T-helper 1 cell treated with Interleukin-12 subunit alpha and Interleukin-12 subunit beta and Interleukin-4 antibody, amounts not matched to agents 30 μg/mL and 1 μg/mL, for 36 hours (primary cell): Measurements from ENCODE around the gene CARMIL1.

Source experiments
- H3K27ac Mint-ChIP-seq: one replicate; pipeline ENCODE4 v1.8.0; 2021; ENCODE audit warnings: mild to moderate bottlenecking, mixed read lengths
- H3K27me3 Mint-ChIP-seq: one replicate; pipeline ENCODE4 v1.8.0; 2021; ENCODE audit warnings: low read depth, mixed read lengths
- H3K36me3 Mint-ChIP-seq: one replicate; pipeline ENCODE4 v1.8.0; 2021; ENCODE audit warnings: low read depth, mixed read lengths
- H3K4me1 Mint-ChIP-seq: one replicate; pipeline ENCODE4 v1.8.0; 2021; ENCODE audit warnings: low read depth, mixed read lengths
- H3K4me3 Mint-ChIP-seq: one replicate; pipeline ENCODE4 v1.8.0; 2021; ENCODE audit warnings: mild to moderate bottlenecking, moderate library complexity, mixed read lengths
- H3K9me3 Mint-ChIP-seq: one replicate; pipeline ENCODE4 v1.8.0; 2021; ENCODE audit warnings: mixed read lengths

The CARMIL1 gene

GRCh38 chr6:25329982-25330381 lies 50.8 kb downstream of the CARMIL1 start:
- Mint-ChIP-seq H3K4me1 (no peaks in the 10 kb centered on the region), H3K27me3 (peaks cover 16% of the 10 kb centered on the region), H3K4me3 (no peak overlapping the region), H3K27ac (no peak overlapping the region), H3K36me3 (no peaks in the 10 kb centered on the region), H3K9me3 (no peaks in the 10 kb centered on the region)

DNA sequence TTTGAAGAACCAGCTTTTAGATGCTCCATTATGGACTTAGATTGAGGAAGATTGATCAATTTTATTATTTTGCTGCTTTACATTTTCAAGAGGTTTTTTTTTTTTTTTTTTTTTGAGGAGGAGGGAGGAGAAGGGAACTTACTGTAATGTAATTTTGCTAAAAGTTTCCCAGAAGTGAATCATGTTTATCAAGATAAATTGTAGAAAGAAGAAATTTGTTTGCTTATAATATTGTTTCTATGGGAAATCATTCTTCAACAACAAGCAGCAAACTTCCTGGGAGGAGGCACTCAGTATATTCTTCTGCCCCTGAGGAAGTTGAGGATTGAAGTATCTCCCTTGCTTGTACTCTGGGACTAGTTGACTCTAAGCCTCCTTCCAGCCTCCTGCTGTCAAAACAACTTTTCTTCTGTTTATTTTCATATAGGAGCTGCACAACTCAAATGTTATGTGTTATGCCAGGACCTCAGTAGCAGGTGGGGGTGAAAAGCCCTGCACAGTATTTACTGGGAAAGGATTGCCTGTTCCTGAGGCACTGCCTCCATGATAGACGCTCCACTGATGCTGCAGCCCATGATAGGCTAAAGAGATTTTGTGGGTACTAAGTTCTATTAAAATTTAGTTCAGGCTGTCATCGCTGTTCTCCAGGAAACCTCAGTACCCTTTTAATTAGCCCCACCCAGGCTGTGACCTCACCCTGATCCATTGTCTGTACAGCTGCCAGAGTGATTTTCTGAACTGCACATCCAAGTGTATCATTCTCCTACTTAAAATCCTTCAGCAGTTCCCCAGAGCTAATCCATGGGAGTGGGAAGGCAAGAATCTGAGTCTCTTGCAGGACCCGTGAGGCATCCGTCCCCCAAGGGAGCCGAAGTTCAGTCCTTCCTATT lies 51.9 kb downstream of the CARMIL1 start:
- H3K4me3 Mint-ChIP-seq, result no peak overlapping the region
- H3K36me3 Mint-ChIP-seq, result no peaks in the 10 kb centered on the region
- H3K4me1 Mint-ChIP-seq, result no peaks in the 10 kb centered on the region
- no peak overlapping the region for H3K27ac Mint-ChIP-seq
- no peaks in the 10 kb centered on the region for H3K9me3 Mint-ChIP-seq
- H3K27me3 Mint-ChIP-seq, result peaks cover 16% of the 10 kb centered on the region

DNA sequence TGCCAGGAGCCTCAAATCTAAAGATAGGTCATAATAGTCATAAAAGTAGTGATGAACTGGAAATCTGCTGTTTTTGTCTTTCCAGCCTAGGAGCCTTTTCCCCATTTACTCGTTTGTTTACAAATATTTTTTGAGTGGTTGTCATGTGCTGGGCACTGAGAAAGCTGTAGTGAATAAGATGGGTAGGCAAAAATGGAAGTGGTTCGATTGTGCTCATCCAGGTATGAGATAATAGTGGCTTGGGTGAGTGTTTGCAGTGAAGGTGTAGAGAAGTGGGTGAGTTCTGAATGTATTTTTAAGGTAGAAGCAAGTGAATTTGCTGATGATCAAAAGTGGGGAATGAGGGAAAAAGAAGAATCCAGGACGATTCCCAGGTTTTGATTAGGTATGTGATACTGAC lies 53.0 kb downstream of the CARMIL1 start:
- Mint-ChIP-seq H3K4me1 (no peaks in the 10 kb centered on the region), H3K4me3 (no peak overlapping the region), H3K27ac (no peak overlapping the region), H3K27me3 (peaks cover 16% of the 10 kb centered on the region), H3K9me3 (no peaks in the 10 kb centered on the region), H3K36me3 (no peaks in the 10 kb centered on the region)

DNA sequence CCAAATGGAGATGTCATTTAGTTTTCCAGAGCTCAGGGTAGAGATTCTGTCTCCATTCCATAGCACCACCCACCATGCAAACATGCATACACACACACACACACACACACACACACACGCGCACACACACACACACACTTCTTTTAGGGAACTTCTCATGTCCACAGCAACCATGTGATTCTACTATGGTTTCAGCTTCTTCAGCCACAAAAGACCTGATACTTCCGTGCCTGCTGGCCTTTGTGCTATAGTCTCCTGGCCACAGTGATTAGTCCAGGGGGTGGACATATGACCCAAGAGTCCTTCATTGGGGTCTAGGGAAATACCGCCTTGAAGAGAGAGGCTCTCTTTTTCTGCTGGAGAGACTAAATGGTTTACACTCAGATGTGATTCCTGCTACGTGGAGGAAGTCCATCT lies 53.5 kb downstream of the CARMIL1 start:
- no peaks in the 10 kb centered on the region for H3K9me3 Mint-ChIP-seq
- H3K4me1 Mint-ChIP-seq, result no peaks in the 10 kb centered on the region
- no peaks in the 10 kb centered on the region for H3K36me3 Mint-ChIP-seq
- no peak overlapping the region for H3K4me3 Mint-ChIP-seq
- no peak overlapping the region for H3K27ac Mint-ChIP-seq
- peaks cover 16% of the 10 kb centered on the region for H3K27me3 Mint-ChIP-seq

DNA sequence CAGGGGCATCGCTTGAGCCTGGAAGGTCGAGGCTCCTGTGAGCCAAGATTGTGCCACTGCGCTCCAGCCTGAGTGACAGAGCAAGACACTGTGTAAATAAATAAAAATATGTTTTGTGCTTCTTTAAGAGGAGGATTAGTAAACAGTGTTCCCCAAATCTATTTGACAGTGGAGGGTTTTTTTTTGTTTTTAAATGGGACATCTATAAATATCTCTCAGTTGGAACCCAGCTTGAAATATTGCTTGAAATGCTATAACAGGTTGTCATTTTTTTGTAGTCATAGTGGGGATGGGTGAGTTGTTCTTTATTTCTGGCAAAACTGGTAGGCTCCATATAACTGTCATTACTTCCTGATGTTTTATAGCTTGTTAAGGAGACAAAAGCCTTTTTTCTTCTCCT lies 54.3 kb downstream of the CARMIL1 start:
- Mint-ChIP-seq H3K36me3 (no peaks in the 10 kb centered on the region), H3K4me3 (no peak overlapping the region), H3K27me3 (peaks cover 16% of the 10 kb centered on the region), H3K9me3 (no peaks in the 10 kb centered on the region), H3K4me1 (no peaks in the 10 kb centered on the region), H3K27ac (no peak overlapping the region)

- no peak overlapping the region for H3K4me3 Mint-ChIP-seq
- H3K27ac Mint-ChIP-seq, result no peak overlapping the region
- no peaks in the 10 kb centered on the region for H3K9me3 Mint-ChIP-seq
- no peaks in the 10 kb centered on the region for H3K36me3 Mint-ChIP-seq
- H3K27me3 Mint-ChIP-seq, result peaks cover 16% of the 10 kb centered on the region
- H3K4me1 Mint-ChIP-seq, result no peaks in the 10 kb centered on the region
These were observed 55.6 kb downstream of the CARMIL1 start for GRCh38 chr6:25334793-25335192.

- Mint-ChIP-seq H3K9me3 (no peaks in the 10 kb centered on the region), H3K4me3 (no peak overlapping the region), H3K27me3 (peaks cover 11% of the 10 kb centered on the region), H3K36me3 (no peaks in the 10 kb centered on the region), H3K4me1 (no peaks in the 10 kb centered on the region), H3K27ac (no peak overlapping the region)
These were observed 57.8 kb downstream of the CARMIL1 start for GRCh38 chr6:25336996-25337395.

- no peak overlapping the region for H3K4me3 Mint-ChIP-seq
- no peak overlapping the region for H3K27ac Mint-ChIP-seq
- H3K9me3 Mint-ChIP-seq, result no peaks in the 10 kb centered on the region
- H3K36me3 Mint-ChIP-seq, result no peaks in the 10 kb centered on the region
- peaks cover 7% of the 10 kb centered on the region for H3K27me3 Mint-ChIP-seq
- H3K4me1 Mint-ChIP-seq, result no peaks in the 10 kb centered on the region
These were observed 58.3 kb downstream of the CARMIL1 start for GRCh38 chr6:25337431-25337830.

GRCh38 chr6:25340431-25341202 lies 61.4 kb downstream of the CARMIL1 start:
- no peaks in the 10 kb centered on the region for H3K36me3 Mint-ChIP-seq
- H3K27me3 Mint-ChIP-seq, result peaks cover 6% of the 10 kb centered on the region
- no peak overlapping the region for H3K27ac Mint-ChIP-seq
- no peaks in the 10 kb centered on the region for H3K4me1 Mint-ChIP-seq
- no peak overlapping the region for H3K4me3 Mint-ChIP-seq
- H3K9me3 Mint-ChIP-seq, result no peaks in the 10 kb centered on the region

DNA sequence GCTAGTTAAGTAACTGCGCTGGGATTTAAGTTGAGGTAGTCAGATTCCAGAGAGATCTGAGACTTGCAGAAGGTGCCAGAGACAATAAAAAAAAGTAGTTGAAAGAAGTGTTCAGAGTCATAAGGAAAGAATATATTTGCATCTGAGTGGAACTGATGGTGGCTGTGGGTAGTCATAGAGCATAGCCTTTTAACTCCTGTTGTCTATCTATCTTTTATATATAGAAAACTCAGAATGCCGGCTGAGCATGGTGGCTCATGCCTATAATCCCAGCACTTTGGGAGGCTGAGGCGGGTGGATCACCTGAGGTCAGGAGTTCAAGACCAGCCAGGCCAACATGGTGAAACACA lies 62.0 kb downstream of the CARMIL1 start:
- Mint-ChIP-seq H3K27ac (no peak overlapping the region), H3K36me3 (no peaks in the 10 kb centered on the region), H3K4me1 (no peaks in the 10 kb centered on the region), H3K9me3 (no peaks in the 10 kb centered on the region), H3K27me3 (peaks cover 6% of the 10 kb centered on the region), H3K4me3 (no peak overlapping the region)

DNA sequence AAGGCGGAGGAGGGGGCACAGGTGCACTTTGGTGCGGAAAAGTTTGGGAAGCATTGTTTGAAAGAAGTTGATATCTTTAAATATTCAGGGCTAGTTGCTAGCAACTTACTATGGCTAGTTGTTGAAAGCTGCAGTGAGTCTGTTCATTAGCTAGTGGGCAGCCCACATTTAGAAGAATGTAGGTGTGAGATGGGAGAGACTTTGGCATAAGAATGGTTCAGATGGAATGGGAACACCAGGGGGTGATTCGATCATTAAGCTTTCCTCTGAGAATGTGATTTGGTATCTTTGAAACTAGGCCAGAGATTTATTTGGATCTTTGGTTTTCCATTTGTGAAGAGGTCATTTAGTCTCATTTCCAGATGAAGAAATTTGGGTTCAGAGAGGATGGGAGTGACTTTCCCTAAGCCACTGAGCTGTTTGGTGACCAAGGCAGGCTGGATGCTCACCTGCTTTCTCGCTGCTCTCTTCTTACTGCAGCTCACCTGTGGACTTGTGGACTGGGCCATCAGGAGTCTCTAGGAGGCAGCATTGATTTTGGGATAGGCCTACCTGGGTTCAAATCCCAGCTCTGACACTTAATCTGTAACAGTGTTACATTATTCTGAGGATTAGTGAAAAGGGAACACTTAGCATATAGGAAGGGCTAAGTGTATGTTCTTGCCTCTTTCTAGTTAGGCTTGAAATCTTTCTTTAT lies 62.9 kb downstream of the CARMIL1 start:
- H3K36me3 Mint-ChIP-seq, result no peaks in the 10 kb centered on the region
- no peak overlapping the region for H3K27ac Mint-ChIP-seq
- H3K4me1 Mint-ChIP-seq, result no peaks in the 10 kb centered on the region
- no peaks in the 10 kb centered on the region for H3K9me3 Mint-ChIP-seq
- H3K27me3 Mint-ChIP-seq, result peaks cover 6% of the 10 kb centered on the region
- H3K4me3 Mint-ChIP-seq, result no peak overlapping the region

- Mint-ChIP-seq H3K27me3 (peaks cover 6% of the 10 kb centered on the region), H3K4me3 (no peak overlapping the region), H3K36me3 (no peaks in the 10 kb centered on the region), H3K4me1 (no peaks in the 10 kb centered on the region), H3K27ac (no peak overlapping the region), H3K9me3 (no peaks in the 10 kb centered on the region)
These were observed 63.6 kb downstream of the CARMIL1 start for GRCh38 chr6:25342802-25343201.

- H3K36me3 Mint-ChIP-seq, result no peaks in the 10 kb centered on the region
- no peak overlapping the region for H3K4me3 Mint-ChIP-seq
- H3K27ac Mint-ChIP-seq, result no peak overlapping the region
- no peaks in the 10 kb centered on the region for H3K9me3 Mint-ChIP-seq
- H3K27me3 Mint-ChIP-seq, result peaks cover 5% of the 10 kb centered on the region
- no peaks in the 10 kb centered on the region for H3K4me1 Mint-ChIP-seq
These were observed 64.8 kb downstream of the CARMIL1 start for GRCh38 chr6:25343984-25344383.

DNA sequence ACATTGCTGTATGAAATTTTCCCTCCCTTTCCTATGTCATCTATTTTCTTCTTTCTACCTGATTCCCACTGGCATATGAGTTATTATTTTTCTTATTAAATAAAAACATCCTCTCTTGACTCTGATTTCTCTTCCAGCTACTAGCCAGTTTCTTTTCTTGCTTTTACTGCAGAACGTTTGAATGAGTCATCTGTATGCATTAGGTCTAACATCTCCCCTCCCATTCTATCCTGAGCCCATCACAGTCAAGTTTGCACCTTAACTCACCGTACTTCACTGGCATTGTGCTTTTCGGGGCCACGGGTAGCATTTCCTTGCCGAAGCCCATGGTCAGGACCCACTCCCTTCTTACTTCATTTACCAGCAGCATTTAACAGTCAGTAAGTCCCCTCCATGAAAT lies 65.7 kb downstream of the CARMIL1 start:
- Mint-ChIP-seq H3K36me3 (no peaks in the 10 kb centered on the region), H3K27ac (no peak overlapping the region), H3K4me3 (no peak overlapping the region), H3K9me3 (no peaks in the 10 kb centered on the region), H3K4me1 (no peaks in the 10 kb centered on the region), H3K27me3 (no peaks in the 10 kb centered on the region)

GRCh38 chr6:25346064-25346463 lies 66.9 kb downstream of the CARMIL1 start:
- Mint-ChIP-seq H3K4me1 (no peaks in the 10 kb centered on the region), H3K9me3 (no peaks in the 10 kb centered on the region), H3K4me3 (no peak overlapping the region), H3K27me3 (no peaks in the 10 kb centered on the region), H3K27ac (no peak overlapping the region), H3K36me3 (no peaks in the 10 kb centered on the region)
